Right lobe of liver (tissue), 6 donors: ENCODE results near the gene CDC40. TPM values are rescaled to one million over a fixed set of nuclear protein-coding genes. Genes with fewer than 3 reads are reported as not detected.
"Not testable (repeated sequence)": the region's sequence is repeated elsewhere in the genome, so short reads cannot be mapped to it uniquely, and the experiment has no call there.

Experiments used
- ATAC-seq, 4 donors: fragments of 200-7000 bp; cut with Tn5 transposase; one replicate each; pipeline ENCODE4 v1.9.1; 2020; ENCODE audit warnings: mild to moderate bottlenecking in 4 of 4, moderate library complexity in 4 of 4
- DNase-seq, 3 donors: peaks; one replicate each; pipeline ENCODE4 v3.0.0-alpha.2; 2020
- H3K27ac ChIP-seq, 3 donors: fragments of 200-600 bp; one replicate each; pipeline ENCODE4 v1.8.0; 2022
- H3K27me3 ChIP-seq, 2 donors: fragments of 200-600 bp; one replicate each; pipeline ENCODE4 v1.8.0; 2022
- H3K36me3 ChIP-seq, 4 donors: fragments of 200-600 bp; sonication (generic) in 1 of 4; one replicate each; pipeline versions ENCODE4 v1.5.1 to v1.8.0; 2017 to 2022; ENCODE audit warnings: control low read depth in 1 of 4
- H3K4me1 ChIP-seq, 4 donors: fragments of 200-600 bp; sonication (generic) in 1 of 4; one replicate each; pipeline versions ENCODE4 v1.5.1 to v1.8.0; 2017 to 2022; ENCODE audit warnings: control low read depth in 1 of 4
- H3K4me3 ChIP-seq, 3 donors: fragments of 200-600 bp; one replicate each; pipeline ENCODE4 v1.8.0; 2022
- H3K9me3 ChIP-seq, 4 donors: fragments of 200-600 bp; sonication (generic) in 1 of 4; one replicate each; pipeline versions ENCODE4 v1.5.1 to v1.8.0; 2017 to 2022; ENCODE audit warnings: control low read depth in 1 of 4
- CTCF ChIP-seq, 4 donors: fragments of 200-600 bp in 3 of 4; fragments of 450-650 bp in 1 of 4; IDR thresholded peaks; one replicate each; pipeline versions ENCODE4 v1.5.1 to v1.8.0; 2016 to 2022; ENCODE audit warnings: antibody characterized with exemption in 4 of 4, mild to moderate bottlenecking in 2 of 4
- POLR2A ChIP-seq: fragments of 450-650 bp; IDR thresholded peaks from one replicate; pipeline ENCODE4 v1.6.1; 2017; ENCODE audit warnings: antibody characterized with exemption, mild to moderate bottlenecking
- WGBS: methylation state at CpG from one replicate; pipeline ENCODE4 v1.1.6; 2018; ENCODE audit warnings: low coverage, low lambda C conversion rate; ENCODE audit not compliant: insufficient coverage; ENCODE audit errors: missing lambda C conversion rate; 5-methylcytosine and 5-hydroxymethylcytosine counted together
- intact Hi-C, 2 donors: fragments of 100-400 bp; cut with DNase I; formaldehyde crosslinking; loops; one replicate each; pipeline versions ENCODE4 v1.11.2 to v1.14.1; 2022
- total RNA-seq, 6 experiments: library from RNA; depleted of rRNA in 2 of 6; stranded (reverse); fragments of >200 nt in 2 of 6; fragmentation: NEBNext Ultra II Directional in 3 of 6; extraction: Animal tissue kit (Norgen Biotek cat#: 25700) in 3 of 6; gene quantifications; one replicate each; pipeline versions ENCODE4 v1.1.0 to v1.2.4, GENCODE V29; 2016 to 2023
- donor health status: DM: no; HTN: yes; CAD: no.
- donor health status: DM: no; HTN: no; CAD: no.
- donor health status: DM: no; HTN: no; CAD: no.
- donor health status: DM: no; HTN: yes; CAD: no.
- donor health status: DM: no; HTN: yes; CAD: no.

The CDC40 gene
- total RNA-seq, 6 experiments from 2014 or later: 10.2 to 12.3 (median 11.0) TPM

- no peak for TF ChIP-seq CTCF (IDR thresholded peaks at IDR 0.05)
- no peak for TF ChIP-seq POLR2A
- DNase-seq (no peak), ATAC-seq (no peak)
- intact Hi-C loops: no loop called here
- no peak overlapping the region for H3K27ac ChIP-seq
- 78% methylated on average over 2 of the region's 2 CpGs for WGBS
- H3K27me3 ChIP-seq: no peaks in the 10 kb centered on the region
- no peaks in the 10 kb centered on the region for H3K9me3 ChIP-seq
- no peaks in the 10 kb centered on the region for H3K4me1 ChIP-seq
- no peaks in the 10 kb centered on the region for H3K36me3 ChIP-seq
- no peak overlapping the region for H3K4me3 ChIP-seq
These were observed 89.4 kb downstream of the CDC40 start for GRCh38 chr6:110269623-110270022.

- ATAC-seq (no peak), DNase-seq (no peak)
- WGBS: 73% methylated on average over 4 of the region's 4 CpGs
- intact Hi-C loops: no loop called here
- Histone ChIP-seq H3K9me3 (no peaks in the 10 kb centered on the region), H3K27ac (no peak overlapping the region), H3K36me3 (no peaks in the 10 kb centered on the region), H3K27me3 (no peaks in the 10 kb centered on the region), H3K4me3 (no peak overlapping the region), H3K4me1 (no peaks in the 10 kb centered on the region)
- TF ChIP-seq POLR2A (no peak), CTCF (IDR thresholded peaks at IDR 0.05) (no peak)
These were observed 89.9 kb downstream of the CDC40 start for GRCh38 chr6:110270165-110270564.

GRCh38 chr6:110271732-110272022, 91.5 kb downstream of the CDC40 start:
- no peak overlapping the region for H3K4me3 ChIP-seq
- no peaks in the 10 kb centered on the region for H3K4me1 ChIP-seq
- TF ChIP-seq CTCF (IDR thresholded peaks at IDR 0.05) (no peak), POLR2A (no peak)
- ATAC-seq (no peak), DNase-seq (no peak)
- H3K27me3 ChIP-seq: no peaks in the 10 kb centered on the region
- intact Hi-C loops: no loop called here
- WGBS: 69% methylated on average over 1 of the region's 1 CpG
- H3K27ac ChIP-seq: no peak overlapping the region
- H3K9me3 ChIP-seq: no peaks in the 10 kb centered on the region
- no peaks in the 10 kb centered on the region for H3K36me3 ChIP-seq

- H3K9me3 ChIP-seq, DNase-seq, H3K27ac ChIP-seq, intact Hi-C loops, H3K4me1 ChIP-seq, H3K4me3 ChIP-seq, ATAC-seq, H3K36me3 ChIP-seq, H3K27me3 ChIP-seq: not testable (repeated sequence)
These were observed 92.6 kb downstream of the CDC40 start for GRCh38 chr6:110272781-110273180.

GRCh38 chr6:110277100-110277665, 97.0 kb downstream of the CDC40 start:
- WGBS: 56% methylated on average over 7 of the region's 7 CpGs
- no peak overlapping the region for H3K27ac ChIP-seq
- no peak for DNase-seq
- ATAC-seq: no peak
- H3K36me3 ChIP-seq: no peaks in the 10 kb centered on the region
- TF ChIP-seq CTCF (IDR thresholded peaks at IDR 0.05) (no peak), POLR2A (no peak)
- H3K4me3 ChIP-seq: no peak overlapping the region
- no peaks in the 10 kb centered on the region for H3K9me3 ChIP-seq
- no peaks in the 10 kb centered on the region for H3K4me1 ChIP-seq
- no peaks in the 10 kb centered on the region for H3K27me3 ChIP-seq
- intact Hi-C loops: no loop called here

Other genes starting within 250 kb of the CDC40 start
- not detected for gene GPR6, start 202.1 kb upstream of the CDC40 start, total RNA-seq
- gene WASF1, start 757 bp upstream of the CDC40 start, total RNA-seq: 1 to 10 TPM; 3.6 to 6.6 (median 4.8) TPM
- 1 to 10 TPM in 2 of 6 experiments, under 1 TPM in 4; 0.37 to 1.0 (median 0.57) TPM for gene METTL24, start 177.9 kb downstream of the CDC40 start, total RNA-seq
- gene DDO, start 235.1 kb downstream of the CDC40 start, total RNA-seq: 1 to 10 TPM; 4.6 to 9.4 (median 6.4) TPM